HG02678 (cell line): ENCODE data around the gene CCDC38.

Experiments used
- ATAC-seq: cut with Tn5 transposase; IDR thresholded peaks from one replicate; pipeline ENCODE4 v1.9.1; 2021; ENCODE audit warnings: mild to moderate bottlenecking, moderate library complexity; ENCODE audit not compliant: unreplicated experiment

Gene CCDC38

DNA sequence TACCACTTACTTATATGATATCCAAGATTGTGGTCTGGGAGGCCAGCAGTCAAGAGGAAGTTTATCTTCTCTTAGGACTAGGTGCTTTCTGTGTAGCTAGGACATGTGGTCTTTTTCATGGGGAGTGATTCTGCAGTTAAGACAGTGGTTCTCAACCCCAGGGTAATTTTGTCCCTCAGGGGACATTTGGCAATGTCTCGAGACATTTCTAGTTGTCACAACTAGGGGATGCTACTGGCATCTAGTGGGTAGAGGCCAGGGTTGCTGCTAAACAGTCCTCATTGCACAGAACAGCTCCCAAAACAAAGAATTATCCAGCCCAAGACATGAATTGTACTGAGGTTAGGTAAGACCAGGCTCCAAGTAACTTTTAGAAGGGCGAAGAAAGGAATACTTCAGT lies 20.7 kb upstream of the CCDC38 start:
- ATAC-seq, result no peak

DNA sequence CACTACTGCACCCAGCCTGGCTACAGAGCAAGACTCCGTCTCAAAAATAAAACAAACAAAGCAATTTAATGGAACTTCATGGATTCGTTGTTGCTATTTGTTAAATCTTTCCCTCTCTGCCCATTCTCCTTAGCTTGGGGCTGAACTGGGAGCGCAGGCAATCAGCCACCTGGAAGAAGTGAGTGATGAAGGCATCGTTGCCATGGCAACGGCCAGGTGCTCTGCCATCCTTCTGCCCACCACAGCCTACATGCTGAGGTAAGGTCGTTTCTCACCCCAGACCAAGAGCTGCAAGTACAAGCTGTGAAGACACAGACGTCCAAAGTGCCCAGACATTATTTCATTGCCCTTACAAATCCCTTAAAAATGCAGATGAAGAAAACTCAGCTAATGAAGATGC lies 19.8 kb upstream of the CCDC38 start:
- ATAC-seq, result no peak

DNA sequence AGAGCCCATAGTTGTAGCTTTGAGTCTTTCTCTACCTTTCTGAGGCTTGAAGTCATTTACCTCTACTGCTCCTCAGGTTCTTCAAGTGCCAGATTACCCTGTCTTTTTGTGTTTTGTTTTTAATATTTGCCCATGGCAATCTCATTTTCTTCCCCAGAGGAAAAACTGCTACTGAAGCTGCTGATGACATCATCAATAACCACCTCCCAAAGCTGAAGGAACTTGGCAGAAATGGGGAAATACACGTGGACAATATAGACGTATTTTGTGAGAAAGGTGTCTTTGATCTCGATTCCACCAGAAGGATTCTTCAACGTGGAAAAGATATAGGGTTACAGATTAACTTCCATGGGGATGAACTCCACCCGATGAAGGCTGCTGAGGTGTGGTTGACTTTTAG lies 17.8 kb upstream of the CCDC38 start:
- ATAC-seq, result no peak

GRCh38 chr12:95959107-95959506 lies 16.7 kb upstream of the CCDC38 start:
- ATAC-seq, result no peak

DNA sequence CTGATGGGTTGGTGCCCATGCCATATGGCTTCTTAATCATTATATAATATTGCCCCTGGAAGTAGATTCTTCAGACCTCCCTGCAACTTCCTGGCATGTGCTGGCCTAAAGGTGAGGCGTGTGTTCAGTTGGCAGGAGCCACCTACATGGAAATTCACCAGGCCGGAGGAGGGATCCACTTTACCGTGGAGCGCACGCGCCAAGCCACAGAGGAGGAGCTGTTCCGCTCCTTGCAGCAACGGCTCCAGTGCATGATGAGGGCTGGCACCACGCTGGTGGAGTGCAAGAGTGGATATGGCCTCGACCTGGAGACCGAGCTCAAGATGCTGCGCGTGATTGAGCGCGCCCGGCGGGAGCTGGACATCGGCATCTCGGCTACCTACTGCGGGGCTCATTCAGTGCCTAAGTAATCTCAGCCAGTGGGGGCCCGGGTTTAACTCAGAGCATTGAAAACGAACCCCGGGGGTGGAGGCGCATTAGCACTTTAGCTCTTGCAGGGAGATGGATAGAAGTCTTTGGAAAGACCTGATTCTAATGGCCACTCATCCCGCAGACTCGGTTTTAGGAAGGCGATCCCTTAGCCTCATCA lies 14.2 kb upstream of the CCDC38 start:
- ATAC-seq, result no peak

- no peak for ATAC-seq
Observed at GRCh38 chr12:95955549-95956159, 13.2 kb upstream of the CCDC38 start.

- ATAC-seq, result no peak
Observed at GRCh38 chr12:95953000-95953399, 10.6 kb upstream of the CCDC38 start.

DNA sequence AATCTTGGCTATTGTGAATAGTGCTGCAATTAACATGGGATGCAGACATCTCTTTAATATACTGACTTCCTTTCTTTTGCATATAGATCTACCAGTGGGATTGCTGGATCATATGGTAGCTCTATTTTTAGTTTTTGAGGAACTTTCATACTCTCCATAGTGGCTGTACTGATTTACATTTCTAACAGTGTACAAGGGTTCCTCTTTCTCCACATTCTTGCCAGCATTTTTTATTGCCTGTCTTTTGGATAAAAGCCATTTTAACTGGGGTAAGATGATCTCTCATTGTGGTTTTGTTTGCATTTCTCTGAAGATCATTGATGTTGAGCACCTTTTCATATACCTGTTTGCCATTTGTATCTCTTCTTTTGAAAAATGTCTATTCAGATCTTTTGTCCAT lies 9.1 kb upstream of the CCDC38 start:
- no peak for ATAC-seq

- ATAC-seq, result no peak
Observed at GRCh38 chr12:95949477-95950206, 7.2 kb upstream of the CCDC38 start.

DNA sequence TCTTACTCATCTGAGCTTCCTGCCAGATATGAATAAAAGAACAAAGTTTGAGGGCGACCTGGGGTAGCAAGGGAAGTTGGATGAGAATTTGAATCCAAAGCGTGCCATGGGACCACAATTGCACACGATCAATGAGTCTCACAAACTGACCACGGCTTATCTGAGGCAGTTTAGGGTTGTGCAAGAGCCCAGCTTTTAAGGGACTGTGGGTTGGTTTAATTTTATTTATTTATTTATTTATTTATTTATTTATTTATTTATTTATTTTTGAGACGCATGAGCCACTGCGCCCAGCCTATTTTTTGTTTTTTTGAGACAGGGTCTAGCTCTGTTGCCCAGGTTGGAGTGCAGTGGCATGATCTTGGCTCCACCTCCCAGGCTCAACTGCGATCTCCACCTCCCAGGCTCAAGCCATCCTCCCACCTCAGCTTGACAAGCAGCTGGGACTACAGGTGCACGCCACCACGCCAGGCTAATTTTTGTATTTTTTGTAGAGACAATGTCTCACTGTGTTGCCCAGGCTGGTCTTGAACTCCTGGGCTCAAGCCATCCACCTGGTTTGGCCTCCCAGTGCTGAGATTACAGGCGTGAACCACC lies 1.8 kb upstream of the CCDC38 start:
- no peak for ATAC-seq

DNA sequence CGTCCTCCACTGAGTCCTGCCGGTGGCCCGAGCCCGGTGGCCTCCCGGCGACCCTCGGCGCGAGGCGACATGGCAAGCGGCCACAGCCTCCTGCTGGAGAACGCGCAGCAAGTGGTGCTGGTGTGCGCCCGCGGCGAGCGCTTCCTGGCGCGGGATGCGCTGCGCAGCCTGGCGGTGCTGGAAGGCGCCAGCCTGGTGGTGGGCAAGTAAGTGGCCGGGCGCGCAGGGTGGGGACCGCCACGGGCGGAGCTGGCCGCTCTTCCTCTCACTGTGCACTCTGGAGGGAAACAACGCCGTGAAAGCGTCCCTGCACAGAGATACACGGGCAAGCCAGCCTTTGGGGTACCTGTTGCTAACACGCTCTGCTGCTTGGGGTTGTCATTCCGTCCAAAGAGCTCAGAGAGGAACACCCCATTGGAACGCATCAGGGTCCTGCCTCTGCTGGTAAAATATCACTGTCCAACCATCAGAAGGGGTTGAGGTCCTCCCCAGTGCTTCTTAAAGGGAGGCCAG lies 972 bp upstream of the CCDC38 start, which contains the start of gene AMDHD1:
Gene AMDHD1, plus strand, starts transcription at position 2 of the 513 bp plus-strand sequence. Its CDS starts 68 bp downstream, at position 70.
- peak; percentile 59 for ATAC-seq

DNA sequence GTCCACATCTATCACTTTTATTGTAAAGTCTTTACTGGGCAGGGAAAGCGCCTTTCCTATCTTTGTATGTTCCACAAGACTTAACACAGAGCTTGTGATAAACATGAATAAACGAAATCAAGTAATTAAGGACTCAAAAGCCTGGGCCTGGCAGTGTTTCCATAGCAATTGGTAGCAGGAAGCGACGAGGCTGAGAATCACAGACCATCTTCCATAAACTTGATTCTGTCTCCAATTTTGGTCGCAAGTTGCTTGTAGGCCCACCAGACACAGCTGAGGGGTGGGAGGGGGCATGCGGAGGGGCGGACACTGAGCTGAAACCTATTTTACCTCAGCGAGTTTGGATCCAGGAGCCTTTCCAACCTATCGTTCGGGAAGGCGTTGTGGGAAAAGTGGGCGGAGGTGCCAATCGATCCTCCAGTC lies 302 bp downstream of the CCDC38 start:
- no peak for ATAC-seq

- no peak for ATAC-seq
Observed at GRCh38 chr12:95940514-95940913, 1.9 kb downstream of the CCDC38 start.

GRCh38 chr12:95922231-95922630 lies 20.2 kb downstream of the CCDC38 start:
- no peak for ATAC-seq

- ATAC-seq, result no peak
Observed at GRCh38 chr12:95919110-95919509, 23.3 kb downstream of the CCDC38 start.

DNA sequence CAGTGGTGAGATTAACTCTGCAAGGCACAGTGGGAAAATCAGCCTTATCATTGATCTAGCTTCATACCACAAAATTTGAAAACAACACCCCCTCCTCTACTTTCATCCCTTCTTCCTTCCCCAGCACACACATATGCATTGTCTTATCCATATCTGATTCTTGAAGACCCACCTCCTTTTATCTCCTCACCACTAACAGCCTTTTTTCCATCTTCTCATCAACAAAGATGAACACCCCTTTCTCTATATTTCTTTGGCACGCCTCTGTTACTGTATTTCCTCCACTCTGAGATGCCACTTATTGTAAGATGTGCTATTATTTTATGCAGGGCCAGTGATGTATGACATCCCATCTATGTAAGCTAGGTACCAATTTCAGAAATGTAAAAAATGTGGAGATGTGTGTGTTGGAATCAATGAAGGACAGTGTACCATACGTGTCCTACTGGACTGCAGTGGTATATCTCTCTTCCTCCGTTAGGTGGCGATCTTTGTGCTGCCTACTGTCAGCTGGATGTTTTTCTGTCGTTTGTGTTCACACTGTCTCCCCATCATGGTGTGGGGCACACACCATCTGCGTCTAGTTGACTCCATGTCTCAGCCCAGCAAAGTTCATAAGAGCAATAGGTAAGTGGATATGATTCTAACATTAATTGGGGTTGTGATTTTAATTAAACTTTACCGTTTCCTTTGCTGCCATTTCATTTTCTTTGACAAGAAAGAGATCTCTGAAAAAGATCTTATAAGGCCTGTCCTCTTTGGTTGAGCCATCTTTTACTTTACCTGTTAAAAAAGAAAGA lies 24.0 kb downstream of the CCDC38 start:
- ATAC-seq, result peak; percentile 90

- no peak for ATAC-seq
Observed at GRCh38 chr12:95909871-95910270, 32.5 kb downstream of the CCDC38 start.

DNA sequence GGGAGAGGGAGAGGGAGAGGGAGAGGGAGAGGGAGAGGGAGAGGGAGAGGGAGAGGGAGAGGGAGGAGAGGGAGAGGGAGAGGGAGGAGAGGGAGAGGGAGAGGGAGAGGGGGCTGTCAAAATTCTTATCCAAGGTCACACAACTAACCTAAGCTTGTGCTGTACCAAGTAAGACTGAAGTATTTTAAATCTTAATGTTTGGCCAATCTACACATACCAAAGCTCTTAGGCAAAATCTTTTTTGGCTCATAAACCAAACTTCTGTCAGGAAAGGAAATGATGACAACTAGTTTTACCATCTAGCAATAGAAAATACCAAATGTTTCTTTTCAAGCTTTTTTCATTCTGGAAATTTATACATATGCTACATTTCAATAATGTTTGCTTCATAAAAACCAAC lies 33.8 kb downstream of the CCDC38 start:
- ATAC-seq, result no peak

DNA sequence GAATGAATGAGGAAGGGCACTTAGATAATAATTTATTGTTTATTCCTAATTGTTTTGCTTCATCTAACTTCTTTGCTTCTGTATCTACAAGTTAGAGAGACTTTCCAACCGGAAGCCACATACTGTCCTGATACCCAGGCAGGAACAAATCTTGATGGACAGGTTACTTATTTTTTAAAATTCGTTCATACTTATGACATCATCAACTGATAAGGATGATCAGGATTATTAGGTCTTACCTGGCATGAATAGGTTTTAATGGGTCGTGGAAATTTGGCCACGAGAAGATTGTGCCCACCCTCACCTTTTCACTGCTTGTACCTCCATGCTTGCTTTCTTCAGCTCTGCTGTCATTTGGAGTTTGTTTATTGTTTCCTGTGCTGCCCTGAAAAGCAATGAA lies 44.3 kb downstream of the CCDC38 start:
- ATAC-seq, result no peak

DNA sequence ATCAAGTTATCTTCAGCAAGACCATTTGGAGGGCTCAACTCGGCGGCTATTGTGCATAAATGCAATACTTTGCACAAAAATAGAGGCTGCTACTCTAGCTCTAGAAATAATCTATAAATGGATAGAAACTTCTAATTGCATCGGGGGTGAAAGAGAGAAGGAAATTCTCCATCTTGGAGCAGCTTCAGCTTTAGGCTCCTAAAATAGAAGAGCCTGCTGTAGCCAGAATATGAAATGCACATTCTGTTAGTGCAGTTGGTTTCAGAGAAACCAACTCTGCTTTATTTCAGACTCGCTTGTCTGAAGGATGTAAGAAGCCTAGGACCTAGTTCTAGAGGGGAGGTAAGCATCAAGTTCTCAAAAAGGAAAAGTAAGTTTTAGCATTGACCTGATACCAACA lies 45.6 kb downstream of the CCDC38 start:
- ATAC-seq, result no peak

- ATAC-seq, result no peak
Observed at GRCh38 chr12:95890958-95891357, 51.5 kb downstream of the CCDC38 start.
